HG03135 (cell line): ENCODE data around the gene PPP1R13B.

ENCODE experiments used
- ATAC-seq: cut with Tn5 transposase; IDR thresholded peaks from one replicate; pipeline ENCODE4 v1.9.1; 2021; ENCODE audit warnings: mild to moderate bottlenecking, moderate library complexity; ENCODE audit not compliant: unreplicated experiment

Gene PPP1R13B

DNA sequence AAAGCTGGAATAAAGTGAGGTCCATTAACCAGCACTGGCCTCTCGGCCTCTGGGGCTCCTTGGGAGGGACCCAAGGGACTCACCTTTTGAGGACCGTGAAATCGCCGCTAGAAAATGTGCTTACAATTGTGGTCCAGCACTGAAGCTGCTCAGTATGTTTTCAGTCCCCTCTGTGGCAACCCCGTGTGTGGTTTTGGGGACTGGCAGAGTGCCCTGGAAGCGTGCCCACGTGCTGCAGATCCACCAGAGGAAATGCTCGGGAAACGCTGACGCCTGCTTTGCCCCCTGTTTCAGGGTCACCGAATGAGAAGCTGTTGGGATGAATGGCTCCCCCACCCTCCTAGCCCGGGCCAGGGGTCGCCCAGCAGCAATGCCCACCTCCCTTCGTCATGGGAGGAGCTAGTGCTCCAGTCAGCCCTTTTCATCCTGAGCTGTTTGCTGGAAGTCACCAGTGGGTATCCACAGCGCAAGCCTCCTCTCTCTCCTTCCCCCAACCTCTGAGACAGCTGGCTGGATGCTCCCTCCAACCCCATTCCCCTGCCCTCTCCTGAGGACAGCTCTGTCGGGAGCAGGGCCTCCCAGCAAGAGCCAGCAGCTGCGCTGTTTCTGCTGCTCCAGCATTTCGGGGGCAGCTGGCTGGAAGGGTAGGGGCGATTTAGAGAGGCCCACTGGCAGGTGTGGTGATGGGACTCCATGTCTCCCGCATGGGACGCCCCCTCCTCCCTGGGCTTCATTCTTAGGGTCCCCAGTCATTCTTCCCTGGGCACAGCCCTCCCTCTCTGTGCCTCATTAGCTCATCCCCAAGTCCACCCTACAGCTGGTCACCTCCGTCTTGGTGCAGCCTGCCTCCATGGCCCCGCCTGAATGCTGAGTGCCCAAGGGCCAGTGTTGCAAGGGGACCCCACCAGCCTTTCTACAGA, 33.2 kb upstream of the PPP1R13B start:
- ATAC-seq: no peak

DNA sequence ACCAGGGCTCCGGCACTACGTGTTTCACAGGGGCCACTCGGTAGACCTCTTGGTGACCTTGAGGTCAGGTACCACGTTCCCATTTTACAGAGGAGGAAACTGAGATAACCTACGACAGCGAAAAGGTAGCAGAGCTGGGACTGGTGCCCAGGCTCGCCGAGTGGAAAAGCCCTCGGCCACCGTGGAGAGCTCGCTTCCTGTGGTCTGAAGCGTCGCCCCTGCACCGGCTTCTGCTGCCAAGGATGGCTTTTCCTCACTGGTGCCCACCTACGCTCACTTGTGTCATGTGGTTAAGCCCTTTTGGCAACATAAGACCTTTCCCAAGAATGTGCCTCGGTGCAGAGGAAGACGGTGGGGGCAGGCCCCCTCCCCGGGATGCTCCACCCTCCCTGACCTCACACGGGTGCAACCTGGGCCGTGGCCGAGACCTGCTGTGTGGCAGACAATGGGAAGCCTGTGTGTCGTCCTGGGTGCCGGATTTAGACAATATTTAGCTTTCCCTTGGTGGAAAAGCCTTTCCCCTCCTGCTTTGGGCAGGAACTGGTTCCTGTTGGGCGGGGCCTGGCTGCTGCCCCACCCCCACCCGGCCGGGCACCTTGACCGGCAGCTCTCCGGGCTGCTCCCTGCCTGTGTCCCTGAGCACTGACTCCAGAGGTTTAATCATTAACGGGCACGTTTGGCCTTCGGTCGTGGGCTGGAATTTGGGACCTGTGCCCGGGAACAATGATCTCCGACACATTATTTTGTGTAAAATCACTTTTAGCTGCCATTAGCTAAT, 32.4 kb upstream of the PPP1R13B start:
- no peak for ATAC-seq

DNA sequence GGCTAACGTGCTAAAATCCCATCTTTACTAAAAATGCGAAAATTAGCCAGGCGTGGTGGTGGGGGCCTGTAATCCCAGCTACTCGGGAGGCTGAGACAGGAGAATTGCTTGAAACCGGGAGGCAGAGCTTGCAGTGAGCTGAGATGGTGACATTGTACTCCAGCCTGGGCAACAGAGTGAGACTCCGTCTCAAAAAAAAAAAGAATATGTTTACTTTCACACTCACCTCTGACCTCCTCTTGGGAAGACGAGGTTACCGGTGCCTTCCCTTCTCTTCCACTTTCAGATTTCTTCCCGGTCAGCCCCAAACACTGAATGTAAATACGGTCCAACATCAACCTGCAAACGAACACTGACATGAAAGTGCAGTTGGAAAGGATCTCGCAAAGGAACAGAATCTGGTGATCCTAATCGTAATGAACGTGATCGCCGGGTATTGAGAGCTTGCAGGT, 31.8 kb upstream of the PPP1R13B start:
- ATAC-seq: no peak

DNA sequence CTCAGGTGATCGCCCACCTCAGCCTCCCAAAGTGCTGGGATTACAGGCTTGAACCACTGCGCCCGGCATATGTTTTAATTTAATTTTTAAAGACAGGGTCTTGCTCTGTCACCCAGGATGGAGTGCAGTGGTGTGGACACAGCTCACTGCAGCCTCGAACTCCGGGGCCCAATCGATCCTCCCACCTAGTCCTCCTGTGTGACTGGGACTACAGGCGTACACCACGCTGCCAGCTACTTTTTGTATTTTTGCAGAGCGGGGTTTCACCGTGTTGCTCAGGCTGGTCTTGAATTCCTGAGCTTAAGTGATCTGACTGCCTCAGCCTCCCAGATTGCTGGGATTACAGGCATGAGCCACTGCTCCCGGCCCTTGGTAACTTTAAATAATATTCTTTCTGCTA, 30.8 kb upstream of the PPP1R13B start:
- ATAC-seq: no peak

DNA sequence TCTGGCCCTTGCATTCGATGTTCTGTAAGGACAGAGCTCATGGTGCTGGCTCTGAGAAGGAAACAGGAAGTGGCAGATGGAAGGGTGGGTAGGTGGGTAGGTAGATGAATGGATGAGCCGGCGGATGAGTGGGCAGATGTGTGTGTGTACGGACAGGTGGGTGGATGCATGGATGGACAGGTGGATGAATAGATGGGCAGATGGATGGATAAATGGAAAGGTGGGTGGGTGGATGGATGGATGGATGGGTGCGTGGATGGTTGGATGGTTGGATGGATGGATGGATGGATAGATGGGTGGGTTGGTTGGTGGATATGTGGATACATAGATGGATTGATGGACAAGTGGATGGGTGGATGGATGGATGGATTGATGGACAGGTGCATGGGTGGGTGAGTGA, 27.6 kb upstream of the PPP1R13B start:
- no peak for ATAC-seq

DNA sequence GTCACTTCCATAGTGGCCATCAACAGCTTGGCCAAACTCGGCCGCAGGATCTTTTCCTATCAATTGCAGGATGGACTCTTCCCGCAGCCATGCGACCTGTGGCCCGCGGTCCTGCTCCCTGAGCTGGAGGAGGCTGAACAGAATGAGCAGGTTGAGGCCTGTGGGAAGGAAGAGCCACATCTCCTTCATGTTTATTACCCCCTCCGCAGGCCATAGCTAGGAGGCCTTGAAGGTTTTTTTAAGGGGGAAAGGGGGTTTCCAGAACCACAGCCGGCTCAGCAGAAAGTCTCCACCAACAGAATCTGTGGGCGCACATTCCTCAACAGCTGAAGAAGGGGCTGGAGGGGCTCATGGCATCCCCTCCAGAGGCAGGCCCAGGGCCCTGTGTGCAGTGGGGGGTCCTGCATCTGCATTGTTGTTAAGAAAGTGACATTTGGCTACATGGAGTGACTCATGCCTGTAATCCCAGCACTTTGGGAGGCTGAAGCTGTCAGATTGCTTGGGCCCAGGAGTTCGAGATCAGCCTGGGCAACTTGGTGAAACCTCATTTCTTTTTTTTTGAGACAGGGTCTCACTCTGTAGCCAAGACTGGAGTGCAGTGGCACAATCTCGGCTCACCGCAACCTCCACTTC, 25.2 kb upstream of the PPP1R13B start:
- no peak for ATAC-seq

DNA sequence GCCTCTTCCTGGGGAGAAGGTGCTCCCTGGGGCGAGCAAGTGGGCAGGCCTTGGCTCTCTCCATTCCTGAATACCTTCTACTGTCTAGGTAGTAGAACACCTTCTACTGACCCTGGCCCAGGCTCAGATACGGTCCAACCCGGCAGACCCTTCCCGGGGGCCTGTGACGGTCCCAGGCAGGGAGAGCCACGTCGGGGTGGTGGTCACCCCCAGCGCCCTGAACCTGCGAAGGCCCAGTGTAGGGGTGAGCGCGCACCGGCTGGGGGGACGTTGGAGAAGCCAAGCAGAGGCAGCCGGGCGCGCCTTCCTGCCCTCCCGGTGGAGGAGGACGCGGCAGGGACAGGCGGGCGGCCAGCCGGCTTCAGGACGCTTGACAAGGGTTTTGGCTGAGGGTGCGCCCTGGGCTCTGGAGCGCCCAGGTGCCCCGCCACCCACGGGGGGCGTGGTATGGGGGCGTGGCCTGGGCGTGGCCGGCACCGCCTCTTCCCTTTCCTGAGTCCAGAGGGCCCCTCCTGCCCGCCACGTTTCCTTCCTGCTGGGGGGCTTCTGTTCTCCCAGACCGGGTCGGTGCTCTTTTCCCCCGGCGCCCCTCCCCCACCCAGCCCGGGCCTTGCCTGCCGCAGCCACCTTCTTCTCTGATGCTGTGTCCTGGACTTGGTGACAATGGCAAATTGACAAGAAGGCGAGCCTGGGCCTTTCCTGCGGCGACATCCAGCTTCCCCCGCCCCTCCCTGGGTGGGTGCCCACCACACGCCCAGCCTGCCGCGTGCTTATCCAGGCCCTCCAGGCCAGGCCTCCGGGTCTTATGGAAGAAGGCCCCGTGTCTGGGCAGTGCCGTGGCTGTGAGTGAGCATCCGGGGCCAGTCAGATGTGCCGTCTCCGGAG, 24.5 kb upstream of the PPP1R13B start:
- peak; percentile 73 for ATAC-seq

DNA sequence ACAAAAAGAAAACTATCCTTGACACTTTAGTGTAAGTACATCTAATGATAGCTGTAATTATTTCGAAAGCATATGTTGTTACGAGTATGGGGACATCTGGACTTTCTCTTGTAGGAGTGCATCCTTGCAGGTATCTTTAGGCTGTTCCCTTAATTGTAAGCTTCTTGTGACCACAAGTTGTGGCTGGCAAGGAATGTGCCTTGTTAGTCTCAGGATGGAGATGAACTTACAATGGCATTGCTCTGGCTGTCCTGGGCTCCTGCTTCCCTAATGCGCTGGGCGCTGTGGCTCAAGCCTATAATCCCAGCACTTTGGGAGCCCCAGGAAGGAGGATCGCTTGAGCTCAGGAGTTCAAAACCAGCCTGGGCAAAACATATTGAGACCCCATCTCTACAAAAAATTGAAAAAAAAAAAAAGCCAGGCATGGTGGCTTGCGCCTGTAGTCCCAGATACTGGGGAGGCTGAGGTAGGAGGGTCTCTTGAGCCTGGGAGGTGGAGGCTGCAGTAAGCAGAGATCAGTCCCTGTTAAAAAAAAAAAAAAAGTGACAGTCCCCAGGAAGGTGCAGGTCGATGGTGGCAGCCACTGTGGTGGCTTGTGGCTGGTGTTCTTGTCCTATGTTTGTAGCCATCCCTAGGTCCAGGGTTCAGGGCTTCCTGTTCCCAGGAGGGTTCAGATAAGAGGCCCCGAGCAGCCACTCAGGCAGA, 23.7 kb upstream of the PPP1R13B start:
- peak; percentile 13 for ATAC-seq

DNA sequence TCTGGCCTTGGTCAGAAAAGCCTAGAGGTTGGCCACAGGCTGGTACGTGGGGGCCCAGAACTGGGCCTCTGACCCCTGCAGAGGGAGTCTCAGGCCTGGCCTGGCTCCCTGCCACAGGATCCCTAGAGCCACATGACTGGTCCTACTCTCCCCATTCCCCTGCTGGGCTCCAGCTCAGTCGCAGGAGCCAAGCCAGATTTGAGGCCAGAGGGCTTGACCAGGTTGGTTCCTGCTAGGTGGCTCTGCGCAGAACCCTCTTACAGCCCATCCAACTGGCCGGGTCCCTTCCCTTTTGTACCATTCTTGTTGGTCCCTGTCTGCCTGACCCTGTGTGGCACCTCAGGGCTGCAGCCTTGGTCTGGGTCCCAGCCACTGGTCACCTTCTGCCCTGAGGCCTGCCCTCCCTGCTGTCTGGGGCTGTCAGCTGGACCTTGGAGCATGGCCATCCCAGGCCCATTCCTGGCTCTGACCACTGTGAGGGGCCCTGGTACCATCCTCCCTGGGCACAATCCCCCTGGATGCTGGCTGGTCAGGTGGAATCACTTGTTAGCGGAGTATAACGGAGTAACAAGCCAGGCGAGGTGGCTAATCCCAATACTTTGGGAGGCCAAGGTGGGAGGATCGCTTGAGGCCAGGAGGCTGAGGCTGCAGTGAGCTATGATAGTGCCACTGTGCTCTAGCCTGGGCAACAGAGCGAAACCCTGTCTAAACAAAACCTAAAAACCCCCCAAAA, 22.9 kb upstream of the PPP1R13B start:
- no peak for ATAC-seq

DNA sequence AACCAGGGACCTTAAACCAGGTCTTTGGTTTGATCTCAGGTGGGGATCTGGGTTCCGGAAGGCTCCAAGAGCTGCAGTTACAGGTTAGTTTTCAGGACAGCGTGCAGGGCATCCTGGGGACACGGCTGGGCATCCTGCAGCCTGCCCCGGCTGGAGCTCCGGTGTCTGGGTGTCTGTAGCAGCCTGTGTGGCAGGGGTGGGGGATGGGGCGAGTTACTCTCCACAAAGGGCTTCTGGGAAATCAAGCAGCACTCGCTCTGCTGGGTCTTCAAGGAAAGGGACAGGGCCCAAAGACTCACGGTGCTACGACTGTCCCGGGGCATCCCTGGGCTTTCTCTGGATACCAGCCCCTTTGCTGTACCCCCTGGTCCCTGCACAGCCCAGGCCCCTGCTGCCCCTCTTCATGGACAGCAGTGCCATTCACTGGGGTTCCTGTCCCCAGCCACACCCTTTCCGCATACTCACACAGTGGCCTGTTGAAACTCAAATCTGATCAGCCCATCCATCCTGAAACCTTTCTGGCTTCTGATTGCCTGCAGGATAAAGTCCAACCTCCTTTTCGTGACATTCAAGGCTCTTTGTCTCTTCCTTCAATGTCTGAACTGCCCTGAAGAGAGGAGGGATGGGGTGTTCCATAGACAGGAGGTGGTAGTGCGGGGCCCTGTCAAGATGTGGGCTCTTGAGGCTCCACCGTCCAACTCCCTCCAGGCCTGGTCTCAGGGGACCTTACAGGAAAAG, 22.2 kb upstream of the PPP1R13B start:
- ATAC-seq: no peak

DNA sequence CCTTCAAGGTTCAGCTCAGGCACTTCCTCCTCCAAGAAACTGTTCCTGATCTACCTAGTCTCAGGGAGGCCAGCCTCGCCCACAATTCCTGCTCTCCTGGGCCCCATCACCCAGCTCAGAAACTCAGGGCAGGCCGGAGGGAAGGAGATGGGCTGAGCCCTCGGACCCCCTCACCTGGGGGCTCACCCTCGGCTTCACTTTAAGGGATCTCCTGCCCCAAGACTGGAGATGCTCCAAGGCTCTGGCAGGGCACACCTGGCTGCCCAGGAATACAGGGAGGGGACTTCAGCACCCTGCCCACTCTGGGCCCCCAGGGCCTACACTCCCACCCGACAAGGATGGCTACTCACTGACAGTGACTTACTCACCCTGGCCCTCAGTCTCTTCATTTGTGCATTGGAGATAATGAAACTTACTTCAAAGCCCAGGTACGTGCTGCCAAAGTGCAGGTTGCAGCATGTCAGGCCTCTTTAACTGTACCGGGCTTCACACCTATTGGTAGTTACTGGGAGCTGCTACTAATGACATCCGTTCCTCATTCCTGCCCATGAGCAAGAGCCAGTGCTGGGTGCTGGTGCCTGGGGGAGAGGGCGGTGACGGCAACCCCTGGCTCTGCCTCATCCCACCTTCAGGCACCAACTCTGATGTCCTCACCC, 21.0 kb upstream of the PPP1R13B start:
- no peak for ATAC-seq

DNA sequence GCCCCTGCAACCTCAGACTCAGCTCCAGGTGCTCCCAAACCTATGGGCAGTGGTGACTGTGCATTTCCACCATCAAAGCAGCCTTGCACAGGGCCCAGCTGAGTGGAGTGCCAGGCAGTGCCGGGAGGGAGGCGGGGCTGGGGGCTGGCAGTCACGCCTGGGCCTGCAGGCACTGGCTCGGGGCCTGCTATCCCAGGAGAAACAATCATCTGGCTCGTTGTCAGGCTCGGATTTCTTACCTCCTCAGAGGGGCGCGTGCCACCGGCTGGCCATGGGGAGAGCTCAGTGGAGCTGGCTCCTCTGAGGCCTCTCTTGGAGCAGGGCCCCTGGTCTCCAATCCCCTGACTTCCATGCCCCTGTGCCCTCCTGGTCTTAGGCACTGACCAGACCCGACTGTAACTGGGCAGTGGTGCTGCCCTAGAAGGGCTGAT, 20.2 kb upstream of the PPP1R13B start:
- no peak for ATAC-seq

DNA sequence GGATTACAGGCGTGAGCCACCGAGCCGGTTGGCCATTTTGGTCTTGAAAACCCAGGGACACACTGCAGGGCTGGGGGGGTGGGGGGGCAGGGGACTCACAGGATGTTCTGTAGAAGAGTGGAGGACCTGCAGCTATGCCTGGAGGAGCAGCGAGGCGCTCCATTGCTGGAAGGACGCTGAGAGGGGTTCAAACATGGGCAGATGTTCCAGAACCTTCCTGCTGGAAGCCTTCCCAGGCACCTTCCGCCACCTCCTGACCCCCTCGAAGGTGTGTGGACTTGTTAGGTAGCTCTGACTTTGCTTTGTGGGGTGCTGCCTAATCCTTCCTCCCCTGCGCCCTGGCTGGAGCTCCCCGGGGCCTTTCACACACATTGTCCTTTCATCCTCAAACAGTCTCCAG, 19.6 kb upstream of the PPP1R13B start:
- ATAC-seq: no peak

DNA sequence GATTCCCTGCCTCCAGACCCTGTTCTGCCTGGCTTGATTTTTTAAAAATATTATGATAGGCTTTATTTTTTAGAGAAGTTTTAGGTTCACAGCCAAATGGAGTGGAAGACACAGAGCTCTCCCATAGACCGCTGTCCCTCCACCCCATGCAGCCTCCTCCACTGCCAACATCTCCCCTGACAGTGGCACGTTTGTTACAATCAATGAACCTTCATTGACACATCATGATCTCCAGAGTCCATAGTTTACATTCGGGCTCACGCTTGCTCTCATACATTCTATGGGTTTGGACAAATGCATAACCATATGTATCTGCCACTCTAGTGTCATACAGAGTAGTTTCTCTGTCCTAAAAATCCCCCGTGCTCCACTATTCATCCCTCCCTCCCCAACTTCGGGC, 15.9 kb upstream of the PPP1R13B start:
- ATAC-seq: no peak

DNA sequence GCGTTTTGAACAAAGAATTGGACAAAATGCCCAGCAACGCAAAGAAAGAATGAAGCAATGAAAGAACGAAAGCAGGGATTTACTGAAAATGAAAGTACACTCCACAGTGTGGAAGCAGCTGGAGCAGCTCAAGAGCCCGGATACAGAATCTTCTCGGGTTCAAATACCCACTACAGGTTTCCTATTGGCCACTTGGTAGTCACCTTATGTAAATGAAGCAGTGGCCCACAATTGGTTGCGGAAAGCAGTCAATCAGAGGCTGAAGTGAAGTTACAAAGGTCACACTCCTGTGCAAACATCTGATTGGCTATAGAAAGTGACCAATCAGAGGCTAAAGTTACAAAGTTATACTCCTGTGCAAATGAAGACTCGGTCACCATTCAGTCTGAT, 15.0 kb upstream of the PPP1R13B start:
- no peak for ATAC-seq

DNA sequence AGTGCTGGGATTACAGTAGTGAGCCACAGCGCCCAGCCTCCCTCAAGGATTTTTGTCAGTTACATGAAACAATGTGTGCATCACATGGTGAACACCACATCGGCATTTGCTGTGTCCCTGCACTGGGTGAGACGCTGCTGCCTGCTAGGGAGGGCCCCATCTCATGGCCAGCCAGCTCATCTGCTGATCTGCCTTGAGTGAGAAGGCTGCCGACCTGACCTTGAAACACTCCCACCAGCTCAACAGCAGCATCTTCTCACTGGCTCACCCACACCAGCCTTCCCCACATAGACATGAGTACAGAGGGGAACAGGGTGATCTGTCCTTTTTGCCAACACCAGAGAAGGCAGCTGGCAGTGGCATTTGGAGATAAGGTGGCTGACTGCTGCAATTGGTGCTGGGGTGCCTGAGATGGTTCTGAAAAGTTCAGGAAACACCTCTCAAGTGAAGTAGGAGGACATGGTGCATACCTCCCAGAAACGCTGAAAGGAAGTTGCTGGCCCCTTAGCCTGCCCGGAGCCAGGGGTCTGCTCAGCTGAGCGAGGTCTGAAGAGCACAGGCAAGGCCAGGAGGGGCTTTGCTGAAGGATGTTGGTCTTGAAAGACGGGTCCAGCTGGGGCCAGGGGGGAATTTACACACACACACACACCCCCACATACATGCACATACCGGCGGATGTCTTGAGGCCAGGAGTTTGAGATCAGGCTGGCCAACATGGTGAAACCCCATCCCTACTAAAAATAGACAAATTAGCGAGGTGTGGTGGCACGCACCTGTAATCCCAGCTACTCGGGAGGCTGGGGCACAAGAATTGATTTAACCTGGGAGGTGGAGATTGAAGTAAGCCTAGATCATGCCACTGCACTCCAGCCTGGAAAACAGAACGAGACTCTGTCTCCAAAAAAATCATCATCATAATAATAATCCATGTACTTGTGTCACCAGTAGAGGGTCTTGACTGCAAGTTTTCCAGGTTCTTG, 14.3 kb upstream of the PPP1R13B start:
- no peak for ATAC-seq
